H9 (cell line): ENCODE measurements around the gene ACTL7A. TPM values are rescaled to one million over a fixed set of nuclear protein-coding genes. Genes with fewer than 3 reads are reported as not detected.
"Not testable (repeated sequence)": the region's sequence is repeated elsewhere in the genome, so short reads cannot be mapped to it uniquely, and the experiment has no call there.

Source experiments
- DNase-seq: peaks from one replicate; pipeline ENCODE4 v3.0.0-alpha.2; 2017
- H2AFZ ChIP-seq: one replicate; pipeline ENCODE4 v1.6.1; 2013; ENCODE audit warnings: mild to moderate bottlenecking, low read length, control low read depth, moderate library complexity
- H2AK5ac ChIP-seq: 2 replicates; pipeline ENCODE4 v1.6.1; 2013; ENCODE audit warnings: low read length, control low read depth, mixed read lengths; ENCODE audit not compliant: insufficient read length
- H2BK120ac ChIP-seq: one replicate; pipeline ENCODE4 v1.6.1; 2013; ENCODE audit warnings: low read depth, mild to moderate bottlenecking, low read length, control low read depth, inconsistent platforms; ENCODE audit not compliant: poor library complexity, severe bottlenecking
- H2BK12ac ChIP-seq: 2 replicates; pipeline ENCODE4 v1.6.1; 2013; ENCODE audit warnings: low read length, control low read depth, mixed read lengths, low read depth; ENCODE audit not compliant: insufficient read length
- H2BK15ac ChIP-seq: 2 replicates; pipeline ENCODE4 v1.6.1; 2013; ENCODE audit warnings: low read depth, low read length, control low read depth
- H2BK20ac ChIP-seq: one replicate; pipeline ENCODE4 v1.6.1; 2013; ENCODE audit warnings: low read depth, mild to moderate bottlenecking, low read length, control low read depth, inconsistent platforms; ENCODE audit not compliant: poor library complexity, severe bottlenecking
- H2BK5ac ChIP-seq: 2 replicates; pipeline ENCODE4 v1.6.1; 2013; ENCODE audit warnings: low read length, control low read depth, mixed read lengths; ENCODE audit not compliant: insufficient read length
- H3K14ac ChIP-seq: 2 replicates; pipeline ENCODE4 v1.6.1; 2013; ENCODE audit warnings: low read length, control low read depth; ENCODE audit not compliant: insufficient read depth
- H3K18ac ChIP-seq: 2 replicates; pipeline ENCODE4 v1.6.1; 2013; ENCODE audit warnings: low read depth, mild to moderate bottlenecking, mixed read lengths, low read length, control low read depth; ENCODE audit not compliant: insufficient read length
- H3K23ac ChIP-seq: 2 replicates; pipeline ENCODE4 v1.6.1; 2013; ENCODE audit warnings: low read length, control low read depth, mixed read lengths, low read depth; ENCODE audit not compliant: insufficient read length
- H3K23me2 ChIP-seq: 2 replicates; pipeline ENCODE4 v1.6.1; 2013; ENCODE audit warnings: low read depth, mild to moderate bottlenecking, mixed read lengths, low read length, control low read depth; ENCODE audit not compliant: insufficient read length, poor library complexity, severe bottlenecking
- H3K27ac ChIP-seq: 2 replicates; pipeline ENCODE4 v1.5.1; 2013; ENCODE audit warnings: low read length, control low read depth, mixed read lengths, low read depth; ENCODE audit not compliant: insufficient read length
- H3K27me3 ChIP-seq: 2 replicates; pipeline ENCODE4 v1.6.1; 2013; ENCODE audit warnings: low read length, control low read depth, inconsistent platforms; ENCODE audit not compliant: insufficient read depth
- H3K4ac ChIP-seq: 2 replicates; pipeline ENCODE4 v1.6.1; 2013; ENCODE audit warnings: low read depth, mild to moderate bottlenecking, control low read depth, inconsistent platforms, low read length, moderate library complexity
- H3K4me1 ChIP-seq: 2 replicates; pipeline ENCODE4 v1.6.1; 2013; ENCODE audit warnings: low read length, control low read depth, inconsistent platforms; ENCODE audit not compliant: insufficient read depth
- H3K4me2 ChIP-seq: 2 replicates; pipeline ENCODE4 v1.6.1; 2013; ENCODE audit warnings: low read length, control low read depth, mixed read lengths; ENCODE audit not compliant: insufficient read length, insufficient read depth
- H3K56ac ChIP-seq: 2 replicates; pipeline ENCODE4 v1.6.1; 2013; ENCODE audit warnings: low read depth, mild to moderate bottlenecking, mixed read lengths, low read length, control low read depth; ENCODE audit not compliant: insufficient read length
- H3K79me1 ChIP-seq: 2 replicates; pipeline ENCODE4 v1.6.1; 2013; ENCODE audit warnings: low read depth, mild to moderate bottlenecking, moderate library complexity, low read length, control low read depth, inconsistent platforms; ENCODE audit not compliant: insufficient read depth, poor library complexity, severe bottlenecking
- H3K79me2 ChIP-seq: 2 replicates; pipeline ENCODE4 v1.6.1; 2013; ENCODE audit warnings: low read length, control low read depth, inconsistent platforms; ENCODE audit not compliant: insufficient read depth
- H3K9ac ChIP-seq: 2 replicates; pipeline ENCODE4 v1.6.1; 2013; ENCODE audit warnings: low read length, control low read depth, mixed read lengths; ENCODE audit not compliant: insufficient read length; ENCODE audit errors: extremely low read depth
- H3K9me3 ChIP-seq: one replicate; pipeline ENCODE4 v1.6.1; 2013; ENCODE audit warnings: low read depth, low read length, inconsistent platforms; ENCODE audit not compliant: control insufficient read depth
- H3T11ph ChIP-seq: one replicate; pipeline ENCODE4 v1.6.1; 2013; ENCODE audit warnings: mild to moderate bottlenecking, low read length, control low read depth, inconsistent platforms
- H4K20me1 ChIP-seq: one replicate; pipeline ENCODE4 v1.6.1; 2013; ENCODE audit not compliant: control insufficient read depth, insufficient read length, insufficient read depth
- H4K5ac ChIP-seq: 2 replicates; pipeline ENCODE4 v1.6.1; 2013; ENCODE audit warnings: low read depth, mild to moderate bottlenecking, mixed read lengths, low read length, control low read depth; ENCODE audit not compliant: insufficient read length
- H4K8ac ChIP-seq: replicated peaks from 2 replicates; pipeline ENCODE4 v1.6.1; 2013; ENCODE audit warnings: low read length, control low read depth, mixed read lengths, low read depth; ENCODE audit not compliant: insufficient read length
- H4K91ac ChIP-seq: 2 replicates; pipeline ENCODE4 v1.6.1; 2013; ENCODE audit warnings: low read depth, mild to moderate bottlenecking, moderate library complexity, mixed read lengths, low read length, control low read depth; ENCODE audit not compliant: insufficient read length
- H3K27ac Mint-ChIP-seq, 3 experiments: 2 replicates in 2 of 3; 3 replicates in 1 of 3; pipeline ENCODE4 v1.8.0; 2020 to 2021; ENCODE audit warnings: mixed read lengths in 3 of 3, mild to moderate bottlenecking in 1 of 3, moderate library complexity in 1 of 3
- H3K27me3 Mint-ChIP-seq: 2 replicates; pipeline ENCODE4 v1.8.0; 2021; ENCODE audit warnings: low read depth, mild to moderate bottlenecking, moderate library complexity, mixed read lengths
- H3K36me3 Mint-ChIP-seq, 3 experiments: 2 replicates in 2 of 3; 3 replicates in 1 of 3; pipeline ENCODE4 v1.8.0; 2020 to 2021; ENCODE audit warnings: low read depth in 3 of 3, mixed read lengths in 3 of 3; ENCODE audit not compliant: insufficient read depth in 1 of 3
- H3K4me1 Mint-ChIP-seq, 2 experiments: 2 replicates each; pipeline ENCODE4 v1.8.0; 2020; ENCODE audit warnings: mixed read lengths in 2 of 2
- H3K4me3 Mint-ChIP-seq, 2 experiments: 2 replicates in 1 of 2; 3 replicates in 1 of 2; pipeline ENCODE4 v1.8.0; 2020 to 2021; ENCODE audit warnings: mild to moderate bottlenecking in 2 of 2, mixed read lengths in 2 of 2, moderate library complexity in 1 of 2
- H3K9me3 Mint-ChIP-seq, 2 experiments: 2 replicates in 1 of 2; 3 replicates in 1 of 2; pipeline ENCODE4 v1.8.0; 2020; ENCODE audit warnings: mild to moderate bottlenecking in 2 of 2, mixed read lengths in 2 of 2, moderate library complexity in 1 of 2
- WGBS: extraction: QIAGEN DNeasy Blood & Tissue Kit; methylation state at CpG from one replicate; pipeline ENCODE4 v1.1.7; 2013; ENCODE audit warnings: missing lambda C conversion rate, low lambda C conversion rate, mixed read lengths; ENCODE audit not compliant: insufficient read length; ENCODE audit errors: extremely low coverage; 5-methylcytosine and 5-hydroxymethylcytosine counted together
- total RNA-seq: library from RNA; stranded (reverse); gene quantifications from 2 replicates; pipeline ENCODE4 v1.2.1, GENCODE V29; 2021
- TF ChIP-seq, protein P1 (sequence below): fragments of 200-600 bp; sonication (generic); conservative IDR thresholded peaks from 3 replicates; pipeline ENCODE4 v1.8.0; 2021; ENCODE audit warnings: antibody characterized with exemption, mild to moderate bottlenecking

The ACTL7A gene
- total RNA-seq, 1 experiment from 2014 or later: not detected

DNA sequence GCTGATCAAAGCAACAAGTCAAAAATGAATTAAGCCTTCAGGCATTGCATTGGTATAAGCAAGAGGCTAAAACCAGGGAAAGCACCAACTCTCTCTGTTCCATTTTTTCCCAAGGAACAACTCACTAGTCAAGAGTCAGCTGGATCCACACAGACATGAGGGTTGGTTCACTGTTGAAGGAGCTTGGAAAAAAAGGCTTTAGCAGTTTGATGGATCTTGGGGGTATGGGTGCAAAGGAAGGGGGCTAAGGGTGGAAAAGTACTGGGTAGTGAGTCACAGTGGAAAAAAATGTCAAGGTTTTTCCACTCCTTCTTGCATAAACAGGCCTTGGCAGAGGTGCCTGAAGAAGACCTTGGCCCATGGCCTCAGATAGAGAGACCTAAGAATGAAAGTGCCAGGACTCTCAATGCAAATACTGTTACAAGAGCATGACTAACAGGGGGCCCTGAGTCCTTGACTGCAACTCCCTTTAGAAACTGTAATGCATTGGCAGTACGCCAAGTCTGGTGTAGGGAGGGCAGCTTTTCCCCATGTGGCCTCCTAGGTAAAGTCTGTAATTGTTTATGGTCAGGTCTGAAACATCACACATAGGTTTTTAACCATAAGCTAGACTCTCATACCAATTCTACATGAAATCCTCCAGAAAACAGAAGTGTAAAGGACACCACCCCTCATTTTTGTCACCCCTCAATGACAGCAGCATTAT is 23.7 kb downstream of the ACTL7A start:
- no peak for DNase-seq
- no peak overlapping the region for H4K5ac ChIP-seq
- H3K23me2 ChIP-seq: no peaks in the 10 kb centered on the region
- H3K23ac ChIP-seq: no peak overlapping the region
- H2BK120ac ChIP-seq: no peak overlapping the region
- H2AFZ ChIP-seq: no peak overlapping the region
- no peaks in the 10 kb centered on the region for H3K9me3 ChIP-seq
- Mint-ChIP-seq H3K4me3 (no peak overlapping the region), H3K27me3 (no peaks in the 10 kb centered on the region), H3K36me3 (peaks cover 3 to 35% (median 15%) of the 10 kb centered on the region in 3 experiments; a peak in 5 of 7 replicates), H3K27ac (peak overlapping the region in 1 of 3 experiments; percentile 25; a peak in 1 of 7 replicates), H3K4me1 (no peaks in the 10 kb centered on the region), H3K9me3 (no peaks in the 10 kb centered on the region)
- H3K79me2 ChIP-seq: no peaks in the 10 kb centered on the region
- TF ChIP-seq, protein P1, sequence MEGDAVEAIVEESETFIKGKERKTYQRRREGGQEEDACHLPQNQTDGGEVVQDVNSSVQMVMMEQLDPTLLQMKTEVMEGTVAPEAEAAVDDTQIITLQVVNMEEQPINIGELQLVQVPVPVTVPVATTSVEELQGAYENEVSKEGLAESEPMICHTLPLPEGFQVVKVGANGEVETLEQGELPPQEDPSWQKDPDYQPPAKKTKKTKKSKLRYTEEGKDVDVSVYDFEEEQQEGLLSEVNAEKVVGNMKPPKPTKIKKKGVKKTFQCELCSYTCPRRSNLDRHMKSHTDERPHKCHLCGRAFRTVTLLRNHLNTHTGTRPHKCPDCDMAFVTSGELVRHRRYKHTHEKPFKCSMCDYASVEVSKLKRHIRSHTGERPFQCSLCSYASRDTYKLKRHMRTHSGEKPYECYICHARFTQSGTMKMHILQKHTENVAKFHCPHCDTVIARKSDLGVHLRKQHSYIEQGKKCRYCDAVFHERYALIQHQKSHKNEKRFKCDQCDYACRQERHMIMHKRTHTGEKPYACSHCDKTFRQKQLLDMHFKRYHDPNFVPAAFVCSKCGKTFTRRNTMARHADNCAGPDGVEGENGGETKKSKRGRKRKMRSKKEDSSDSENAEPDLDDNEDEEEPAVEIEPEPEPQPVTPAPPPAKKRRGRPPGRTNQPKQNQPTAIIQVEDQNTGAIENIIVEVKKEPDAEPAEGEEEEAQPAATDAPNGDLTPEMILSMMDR: no peak
- H2BK12ac ChIP-seq: no peak overlapping the region
- no peak overlapping the region for H4K8ac ChIP-seq
- H2AK5ac ChIP-seq: no peak overlapping the region
- H3K4me1 ChIP-seq: no peaks in the 10 kb centered on the region
- H3K9ac ChIP-seq: no peak overlapping the region
- H2BK20ac ChIP-seq: no peak overlapping the region
- H2BK15ac ChIP-seq: no peak overlapping the region
- no peaks in the 10 kb centered on the region for H3K79me1 ChIP-seq
- H3K27me3 ChIP-seq: no peaks in the 10 kb centered on the region
- H2BK5ac ChIP-seq: no peak overlapping the region
- no peak overlapping the region for H3K14ac ChIP-seq
- H3K18ac ChIP-seq: no peak overlapping the region
- no peak overlapping the region for H3K4me2 ChIP-seq
- no peak overlapping the region for H3K56ac ChIP-seq
- no peak overlapping the region for H3T11ph ChIP-seq
- H3K27ac ChIP-seq: no peak overlapping the region
- no peak overlapping the region for H4K91ac ChIP-seq
- WGBS: no CpG with 5 or more reads among the region's 1 CpG
- no peak overlapping the region for H3K4ac ChIP-seq
- no peaks in the 10 kb centered on the region for H4K20me1 ChIP-seq

DNA sequence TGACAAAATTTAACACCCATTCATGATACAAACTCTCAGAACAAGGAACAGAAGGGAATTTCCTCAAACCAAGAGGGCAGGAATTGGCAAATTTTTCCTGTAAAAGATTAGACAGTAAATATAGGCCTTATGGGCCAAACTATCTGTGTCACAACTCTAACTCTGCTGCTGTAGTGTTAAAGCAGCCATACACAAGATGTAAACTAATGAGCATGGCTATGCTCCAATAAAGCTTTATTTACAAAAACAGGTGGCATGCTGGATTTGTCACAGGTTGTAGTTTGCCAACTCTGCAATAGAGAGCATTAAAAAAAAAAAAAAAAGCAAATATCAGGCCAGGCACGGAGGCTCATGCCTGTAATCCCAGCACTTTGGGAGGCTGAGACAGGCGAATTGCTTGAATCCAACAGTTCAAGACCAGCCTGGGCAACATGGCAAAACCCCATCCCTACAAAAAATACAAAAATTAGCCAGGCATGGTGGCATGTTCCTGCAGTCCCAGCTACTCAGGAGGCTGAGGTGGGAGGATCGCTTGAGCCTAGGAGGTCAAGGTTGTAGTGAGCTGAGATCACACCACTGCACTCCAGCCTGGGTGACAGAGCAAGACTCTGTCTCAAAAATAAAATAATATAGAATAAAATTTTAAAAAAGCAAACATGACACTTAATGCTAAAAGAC is 24.7 kb downstream of the ACTL7A start:
- not testable (repeated sequence) for H3K4ac ChIP-seq, H4K5ac ChIP-seq, H2BK120ac ChIP-seq, H3K56ac ChIP-seq, H4K8ac ChIP-seq, H2BK20ac ChIP-seq, H3K79me1 ChIP-seq, H2BK15ac ChIP-seq, H3K4me3 Mint-ChIP-seq, H2AK5ac ChIP-seq, H3K18ac ChIP-seq, H3K79me2 ChIP-seq, H3K9ac ChIP-seq, H4K20me1 ChIP-seq, DNase-seq, H3K14ac ChIP-seq, H3K9me3 ChIP-seq, H3K23ac ChIP-seq, H3K27me3 ChIP-seq, H4K91ac ChIP-seq, H3K23me2 ChIP-seq, H3K4me2 ChIP-seq, H3T11ph ChIP-seq, H3K27me3 Mint-ChIP-seq, H3K9me3 Mint-ChIP-seq, H3K4me1 Mint-ChIP-seq, H2AFZ ChIP-seq, H3K27ac Mint-ChIP-seq, H2BK5ac ChIP-seq, H2BK12ac ChIP-seq, H3K27ac ChIP-seq, H3K4me1 ChIP-seq
- no CpG with 5 or more reads among the region's 3 CpGs for WGBS
- H3K36me3 Mint-ChIP-seq: peaks cover 7 to 41% (median 21%) of the 10 kb centered on the region in 3 experiments; a peak in 5 of 7 replicates
